H9 (cell line): Measurements from ENCODE around the gene RNF145. TPM values are rescaled to one million over a fixed set of nuclear protein-coding genes. Genes with fewer than 3 reads are reported as not detected.

Experiments used
- DNase-seq: peaks from one replicate; pipeline ENCODE4 v3.0.0-alpha.2; 2017
- H2AFZ ChIP-seq: one replicate; pipeline ENCODE4 v1.6.1; 2013; ENCODE audit warnings: mild to moderate bottlenecking, low read length, control low read depth, moderate library complexity
- H2AK5ac ChIP-seq: 2 replicates; pipeline ENCODE4 v1.6.1; 2013; ENCODE audit warnings: low read length, control low read depth, mixed read lengths; ENCODE audit not compliant: insufficient read length
- H2BK120ac ChIP-seq: one replicate; pipeline ENCODE4 v1.6.1; 2013; ENCODE audit warnings: low read depth, mild to moderate bottlenecking, low read length, control low read depth, inconsistent platforms; ENCODE audit not compliant: poor library complexity, severe bottlenecking
- H2BK12ac ChIP-seq: 2 replicates; pipeline ENCODE4 v1.6.1; 2013; ENCODE audit warnings: low read length, control low read depth, mixed read lengths, low read depth; ENCODE audit not compliant: insufficient read length
- H2BK15ac ChIP-seq: 2 replicates; pipeline ENCODE4 v1.6.1; 2013; ENCODE audit warnings: low read depth, low read length, control low read depth
- H2BK20ac ChIP-seq: one replicate; pipeline ENCODE4 v1.6.1; 2013; ENCODE audit warnings: low read depth, mild to moderate bottlenecking, low read length, control low read depth, inconsistent platforms; ENCODE audit not compliant: poor library complexity, severe bottlenecking
- H2BK5ac ChIP-seq: 2 replicates; pipeline ENCODE4 v1.6.1; 2013; ENCODE audit warnings: low read length, control low read depth, mixed read lengths; ENCODE audit not compliant: insufficient read length
- H3K14ac ChIP-seq: 2 replicates; pipeline ENCODE4 v1.6.1; 2013; ENCODE audit warnings: low read length, control low read depth; ENCODE audit not compliant: insufficient read depth
- H3K18ac ChIP-seq: 2 replicates; pipeline ENCODE4 v1.6.1; 2013; ENCODE audit warnings: low read depth, mild to moderate bottlenecking, mixed read lengths, low read length, control low read depth; ENCODE audit not compliant: insufficient read length
- H3K23ac ChIP-seq: 2 replicates; pipeline ENCODE4 v1.6.1; 2013; ENCODE audit warnings: low read length, control low read depth, mixed read lengths, low read depth; ENCODE audit not compliant: insufficient read length
- H3K23me2 ChIP-seq: 2 replicates; pipeline ENCODE4 v1.6.1; 2013; ENCODE audit warnings: low read depth, mild to moderate bottlenecking, mixed read lengths, low read length, control low read depth; ENCODE audit not compliant: insufficient read length, poor library complexity, severe bottlenecking
- H3K27ac ChIP-seq: 2 replicates; pipeline ENCODE4 v1.5.1; 2013; ENCODE audit warnings: low read length, control low read depth, mixed read lengths, low read depth; ENCODE audit not compliant: insufficient read length
- H3K27me3 ChIP-seq: 2 replicates; pipeline ENCODE4 v1.6.1; 2013; ENCODE audit warnings: low read length, control low read depth, inconsistent platforms; ENCODE audit not compliant: insufficient read depth
- H3K4ac ChIP-seq: 2 replicates; pipeline ENCODE4 v1.6.1; 2013; ENCODE audit warnings: low read depth, mild to moderate bottlenecking, control low read depth, inconsistent platforms, low read length, moderate library complexity
- H3K4me1 ChIP-seq: 2 replicates; pipeline ENCODE4 v1.6.1; 2013; ENCODE audit warnings: low read length, control low read depth, inconsistent platforms; ENCODE audit not compliant: insufficient read depth
- H3K4me2 ChIP-seq: 2 replicates; pipeline ENCODE4 v1.6.1; 2013; ENCODE audit warnings: low read length, control low read depth, mixed read lengths; ENCODE audit not compliant: insufficient read length, insufficient read depth
- H3K56ac ChIP-seq: 2 replicates; pipeline ENCODE4 v1.6.1; 2013; ENCODE audit warnings: low read depth, mild to moderate bottlenecking, mixed read lengths, low read length, control low read depth; ENCODE audit not compliant: insufficient read length
- H3K79me1 ChIP-seq: 2 replicates; pipeline ENCODE4 v1.6.1; 2013; ENCODE audit warnings: low read depth, mild to moderate bottlenecking, moderate library complexity, low read length, control low read depth, inconsistent platforms; ENCODE audit not compliant: insufficient read depth, poor library complexity, severe bottlenecking
- H3K79me2 ChIP-seq: 2 replicates; pipeline ENCODE4 v1.6.1; 2013; ENCODE audit warnings: low read length, control low read depth, inconsistent platforms; ENCODE audit not compliant: insufficient read depth
- H3K9ac ChIP-seq: 2 replicates; pipeline ENCODE4 v1.6.1; 2013; ENCODE audit warnings: low read length, control low read depth, mixed read lengths; ENCODE audit not compliant: insufficient read length; ENCODE audit errors: extremely low read depth
- H3K9me3 ChIP-seq: one replicate; pipeline ENCODE4 v1.6.1; 2013; ENCODE audit warnings: low read depth, low read length, inconsistent platforms; ENCODE audit not compliant: control insufficient read depth
- H3T11ph ChIP-seq: one replicate; pipeline ENCODE4 v1.6.1; 2013; ENCODE audit warnings: mild to moderate bottlenecking, low read length, control low read depth, inconsistent platforms
- H4K20me1 ChIP-seq: one replicate; pipeline ENCODE4 v1.6.1; 2013; ENCODE audit not compliant: control insufficient read depth, insufficient read length, insufficient read depth
- H4K5ac ChIP-seq: 2 replicates; pipeline ENCODE4 v1.6.1; 2013; ENCODE audit warnings: low read depth, mild to moderate bottlenecking, mixed read lengths, low read length, control low read depth; ENCODE audit not compliant: insufficient read length
- H4K8ac ChIP-seq: replicated peaks from 2 replicates; pipeline ENCODE4 v1.6.1; 2013; ENCODE audit warnings: low read length, control low read depth, mixed read lengths, low read depth; ENCODE audit not compliant: insufficient read length
- H4K91ac ChIP-seq: 2 replicates; pipeline ENCODE4 v1.6.1; 2013; ENCODE audit warnings: low read depth, mild to moderate bottlenecking, moderate library complexity, mixed read lengths, low read length, control low read depth; ENCODE audit not compliant: insufficient read length
- H3K27ac Mint-ChIP-seq, 3 experiments: 2 replicates in 2 of 3; 3 replicates in 1 of 3; pipeline ENCODE4 v1.8.0; 2020 to 2021; ENCODE audit warnings: mixed read lengths in 3 of 3, mild to moderate bottlenecking in 1 of 3, moderate library complexity in 1 of 3
- H3K27me3 Mint-ChIP-seq: 2 replicates; pipeline ENCODE4 v1.8.0; 2021; ENCODE audit warnings: low read depth, mild to moderate bottlenecking, moderate library complexity, mixed read lengths
- H3K36me3 Mint-ChIP-seq, 3 experiments: 2 replicates in 2 of 3; 3 replicates in 1 of 3; pipeline ENCODE4 v1.8.0; 2020 to 2021; ENCODE audit warnings: low read depth in 3 of 3, mixed read lengths in 3 of 3; ENCODE audit not compliant: insufficient read depth in 1 of 3
- H3K4me1 Mint-ChIP-seq, 2 experiments: 2 replicates each; pipeline ENCODE4 v1.8.0; 2020; ENCODE audit warnings: mixed read lengths in 2 of 2
- H3K4me3 Mint-ChIP-seq, 2 experiments: 2 replicates in 1 of 2; 3 replicates in 1 of 2; pipeline ENCODE4 v1.8.0; 2020 to 2021; ENCODE audit warnings: mild to moderate bottlenecking in 2 of 2, mixed read lengths in 2 of 2, moderate library complexity in 1 of 2
- H3K9me3 Mint-ChIP-seq, 2 experiments: 2 replicates in 1 of 2; 3 replicates in 1 of 2; pipeline ENCODE4 v1.8.0; 2020; ENCODE audit warnings: mild to moderate bottlenecking in 2 of 2, mixed read lengths in 2 of 2, moderate library complexity in 1 of 2
- CTCF ChIP-seq: fragments of 200-600 bp; sonication (generic); conservative IDR thresholded peaks from 3 replicates; pipeline ENCODE4 v1.8.0; 2021; ENCODE audit warnings: antibody characterized with exemption, mild to moderate bottlenecking
- total RNA-seq: library from RNA; stranded (reverse); gene quantifications from 2 replicates; pipeline ENCODE4 v1.2.1, GENCODE V29; 2021

Gene RNF145
- total RNA-seq, 1 experiment from 2014 or later = 59.1 TPM

DNA sequence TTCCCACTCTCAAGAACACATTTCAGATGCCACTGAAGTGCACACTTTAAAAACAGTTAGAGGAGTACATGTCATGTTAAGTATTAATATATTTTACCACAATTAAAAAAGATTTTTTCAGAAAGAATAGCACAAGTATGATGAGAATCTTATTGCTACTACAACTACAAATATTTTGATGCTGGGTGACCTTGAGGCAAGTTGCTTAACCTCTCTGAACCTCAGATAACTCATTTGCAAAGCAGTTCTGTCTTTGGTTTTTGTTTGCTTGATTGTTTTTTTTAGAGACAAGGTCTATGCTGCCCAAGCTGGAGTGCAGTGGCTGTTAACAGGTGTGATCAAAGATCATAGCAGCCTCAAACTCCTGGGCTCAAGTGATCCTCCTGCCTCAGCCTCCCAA, 95.9 kb downstream of the RNF145 start:
- no peak overlapping the region for H3K56ac ChIP-seq
- H3K9ac ChIP-seq = no peak overlapping the region
- H3K27me3 ChIP-seq = no peaks in the 10 kb centered on the region; the same call in 1 of the 2 replicates
- no peak overlapping the region for H3T11ph ChIP-seq
- no peak overlapping the region for H2BK120ac ChIP-seq
- no peaks in the 10 kb centered on the region for H3K79me2 ChIP-seq
- no peak for TF ChIP-seq CTCF
- no peak overlapping the region for H2BK15ac ChIP-seq
- no peaks in the 10 kb centered on the region for H3K23me2 ChIP-seq
- no peak overlapping the region for H3K14ac ChIP-seq
- no peak overlapping the region for H4K8ac ChIP-seq
- H2BK12ac ChIP-seq = no peak overlapping the region
- H3K4me1 Mint-ChIP-seq = no peaks in the 10 kb centered on the region
- no peak for DNase-seq
- H4K20me1 ChIP-seq = no peaks in the 10 kb centered on the region
- no peak overlapping the region for H3K4me2 ChIP-seq
- H3K9me3 Mint-ChIP-seq = peaks cover 0 to 5% of the 10 kb centered on the region in 2 experiments; a peak in 2 of 5 replicates
- H3K79me1 ChIP-seq = no peaks in the 10 kb centered on the region
- H3K9me3 ChIP-seq = no peaks in the 10 kb centered on the region
- H4K91ac ChIP-seq = no peak overlapping the region
- H2BK20ac ChIP-seq = no peak overlapping the region
- no peak overlapping the region for H4K5ac ChIP-seq
- no peak overlapping the region for H3K18ac ChIP-seq
- H3K27ac ChIP-seq = no peak overlapping the region
- H2AFZ ChIP-seq = no peak overlapping the region
- H3K4ac ChIP-seq = no peak overlapping the region
- no peak overlapping the region for H2AK5ac ChIP-seq
- no peak overlapping the region for H3K27ac Mint-ChIP-seq
- no peak overlapping the region for H3K23ac ChIP-seq
- no peaks in the 10 kb centered on the region; a peak in 1 of 7 replicates for H3K36me3 Mint-ChIP-seq
- no peaks in the 10 kb centered on the region for H3K4me1 ChIP-seq
- no peak overlapping the region for H3K4me3 Mint-ChIP-seq
- peaks cover 36% of the 10 kb centered on the region for H3K27me3 Mint-ChIP-seq
- no peak overlapping the region for H2BK5ac ChIP-seq
